ENCODE measurements around the gene TMOD3.

- TF ChIP-seq JUN (IDR thresholded peaks at IDR 0.05; ENCODE audit: borderline replicate concordance, insufficient read depth, insufficient read length, low read depth) (no peak), CTCF (IDR thresholded peaks at IDR 0.05; ENCODE audit: extremely low read depth in 1 of 2, insufficient read depth in 1 of 2, low read depth in 1 of 2, low read length in 2 of 2) (no peak), POLR2A (IDR thresholded peaks at IDR 0.05; ENCODE audit: low read depth, low read length) (no peak), MAX (IDR thresholded peaks at IDR 0.05; ENCODE audit: insufficient read depth, insufficient read length) (no peak), POLR2AphosphoS5 (IDR thresholded peaks at IDR 0.05; ENCODE audit: insufficient read depth, low read depth, low read length) (no peak), EZH2 (IDR thresholded peaks at IDR 0.05; ENCODE audit: borderline replicate concordance, low read depth, low read length, severe bottlenecking) (no peak), MYC (IDR thresholded peaks at IDR 0.05; ENCODE audit: low read depth, low read length) (no peak), FOS (IDR thresholded peaks at IDR 0.05; ENCODE audit: borderline replicate concordance, insufficient read depth, low read length) (no peak)
Measured at GRCh38 chr15:51932161-51932560, 102.7 kb downstream of the TMOD3 start.
